ENCODE data around the gene CTXND2.
"Not testable (repeated sequence)": the region's sequence is repeated elsewhere in the genome, so short reads cannot be mapped to it uniquely, and the experiment has no call there.

Gene CTXND2

GRCh38 chr1:150863724-150864123 is 23.2 kb upstream of the CTXND2 start:
- TF ChIP-seq CTCF (IDR thresholded peaks at IDR 0.05; ENCODE audit: low read depth, low read length, missing control alignments) = no peak
- no peak overlapping the region for H3K4me3 ChIP-seq (replicated peaks; ENCODE audit: low read depth, low read length)
- DNase-seq (ENCODE audit: extremely low read depth, low read depth) = no peak

GRCh38 chr1:150864200-150864599 is 22.7 kb upstream of the CTXND2 start:
- not testable (repeated sequence) for DNase-seq (ENCODE audit: extremely low read depth, low read depth); H3K4me3 ChIP-seq (replicated peaks; ENCODE audit: low read depth, low read length)

GRCh38 chr1:150869683-150870082 is 17.3 kb upstream of the CTXND2 start:
- no peak overlapping the region for H3K4me3 ChIP-seq (replicated peaks; ENCODE audit: low read depth, low read length)
- no peak for DNase-seq (ENCODE audit: extremely low read depth, low read depth)
- no peak for TF ChIP-seq CTCF (IDR thresholded peaks at IDR 0.05; ENCODE audit: low read depth, low read length, missing control alignments)

GRCh38 chr1:150872572-150872971 is 14.4 kb upstream of the CTXND2 start:
- DNase-seq (ENCODE audit: extremely low read depth, low read depth) = no peak

GRCh38 chr1:150873521-150873920 is 13.4 kb upstream of the CTXND2 start:
- no peak overlapping the region for H3K4me3 ChIP-seq (replicated peaks; ENCODE audit: low read depth, low read length)
- no peak for TF ChIP-seq CTCF (IDR thresholded peaks at IDR 0.05; ENCODE audit: low read depth, low read length, missing control alignments)
- no peak for DNase-seq (ENCODE audit: extremely low read depth, low read depth)

More at GRCh38 chr1:150872572-150872971, 14.4 kb upstream of the CTXND2 start:
- no peak for TF ChIP-seq CTCF (IDR thresholded peaks at IDR 0.05; ENCODE audit: low read depth, low read length, missing control alignments)
- H3K4me3 ChIP-seq (replicated peaks; ENCODE audit: low read depth, low read length) = no peak overlapping the region

- DNase-seq (ENCODE audit: extremely low read depth, low read depth) = no peak
- peak overlapping the region; percentile 65 for H3K4me3 ChIP-seq (replicated peaks; ENCODE audit: low read depth, low read length)
- TF ChIP-seq CTCF (IDR thresholded peaks at IDR 0.05; ENCODE audit: low read depth, low read length, missing control alignments) = no peak
Observed at GRCh38 chr1:150874455-150875196, 12.3 kb upstream of the CTXND2 start.

- no peak for DNase-seq (ENCODE audit: extremely low read depth, low read depth)
- TF ChIP-seq CTCF (IDR thresholded peaks at IDR 0.05; ENCODE audit: low read depth, low read length, missing control alignments) = no peak
- H3K4me3 ChIP-seq (replicated peaks; ENCODE audit: low read depth, low read length) = peak overlapping the region; percentile 65
Observed at GRCh38 chr1:150875197-150876118, 11.5 kb upstream of the CTXND2 start.

Measured in HFF-Myc (cell line).